Liver (tissue), 9 donors: ENCODE results near the gene CTAGE4. TPM values are rescaled to one million over a fixed set of nuclear protein-coding genes. Genes with fewer than 3 reads are reported as not detected.
A peak's percentile ranks its signal among the peaks of the same experiment; 100 is the strongest.

ENCODE experiments used
- DNase-seq: peaks from one replicate; pipeline ENCODE4 v3.0.0-alpha.2; 2017; ENCODE audit warnings: low spot score
- H3K27ac ChIP-seq, 2 donors: one replicate each; pipeline ENCODE4 v1.7.0; 2013; ENCODE audit warnings: inconsistent platforms in 2 of 2, low read length in 2 of 2, control low read depth in 1 of 2, low read depth in 1 of 2, mild to moderate bottlenecking in 1 of 2
- H3K27me3 ChIP-seq, 4 donors: one replicate each; pipeline versions ENCODE4 v1.6.1 to v1.7.0; 2013; ENCODE audit warnings: low read length in 3 of 4, inconsistent platforms in 1 of 4, mild to moderate bottlenecking in 1 of 4, moderate library complexity in 1 of 4; ENCODE audit not compliant: control insufficient read depth in 4 of 4, insufficient read depth in 4 of 4
- H3K36me3 ChIP-seq, 4 donors: one replicate each; pipeline versions ENCODE4 v1.6.1 to v1.7.0; 2013; ENCODE audit warnings: low read length in 3 of 4, mild to moderate bottlenecking in 3 of 4, low read depth in 1 of 4, moderate library complexity in 1 of 4; ENCODE audit not compliant: control insufficient read depth in 4 of 4, insufficient read depth in 3 of 4
- H3K4me1 ChIP-seq, 4 donors: one replicate each; pipeline versions ENCODE4 v1.6.1 to v1.7.0; 2013; ENCODE audit warnings: low read length in 3 of 4, mild to moderate bottlenecking in 3 of 4, moderate library complexity in 1 of 4; ENCODE audit not compliant: control insufficient read depth in 4 of 4, insufficient read depth in 4 of 4
- H3K4me3 ChIP-seq, 3 donors: one replicate each; pipeline versions ENCODE4 v1.6.1 to v1.7.0; 2013; ENCODE audit warnings: low read length in 3 of 3, control low read depth in 1 of 3, low read depth in 1 of 3, mild to moderate bottlenecking in 1 of 3
- H3K9ac ChIP-seq, 2 donors: one replicate each; pipeline ENCODE4 v1.7.0; 2013; ENCODE audit warnings: low read length in 2 of 2, mild to moderate bottlenecking in 2 of 2, moderate library complexity in 2 of 2, control low read depth in 1 of 2, low read depth in 1 of 2
- H3K9me3 ChIP-seq, 4 donors: one replicate each; pipeline versions ENCODE4 v1.6.1 to v1.7.0; 2013; ENCODE audit warnings: low read length in 3 of 4; ENCODE audit not compliant: control insufficient read depth in 4 of 4
- ATF3 ChIP-seq: IDR thresholded peaks from 2 replicates; pipeline ENCODE4 v1.6.1; 2016; ENCODE audit warnings: antibody characterized with exemption
- CTCF ChIP-seq: fragments of 150-350 bp; IDR thresholded peaks from 2 replicates; pipeline ENCODE4 v1.5.1; 2017; ENCODE audit warnings: improper control_type of control experiment, low read depth, low read length; ENCODE audit not compliant: missing input control
- EGR1 ChIP-seq, 2 donors: IDR thresholded peaks; 2 replicates each; pipeline ENCODE4 v1.6.1; 2016 to 2018; ENCODE audit warnings: antibody characterized with exemption in 2 of 2, low read depth in 2 of 2
- FOXA1 ChIP-seq: IDR thresholded peaks from 2 replicates; pipeline ENCODE4 v1.6.1; 2016; ENCODE audit warnings: antibody characterized with exemption
- FOXA2 ChIP-seq: IDR thresholded peaks from 2 replicates; pipeline ENCODE4 v1.6.1; 2016; ENCODE audit warnings: antibody characterized with exemption
- GABPA ChIP-seq, 2 donors: IDR thresholded peaks in 1 of 2; conservative IDR thresholded peaks in 1 of 2; 2 replicates each; pipeline ENCODE4 v1.6.1; 2016; ENCODE audit warnings: antibody characterized with exemption in 2 of 2, mild to moderate bottlenecking in 1 of 2, moderate library complexity in 1 of 2
- HNF4A ChIP-seq, 2 donors: conservative IDR thresholded peaks; 2 replicates each; pipeline ENCODE4 v1.6.1; 2016; ENCODE audit warnings: antibody characterized with exemption in 2 of 2, mild to moderate bottlenecking in 2 of 2
- HNF4G ChIP-seq: IDR thresholded peaks from 2 replicates; pipeline ENCODE4 v1.6.1; 2016; ENCODE audit warnings: antibody characterized with exemption
- JUND ChIP-seq, 2 donors: IDR thresholded peaks; 2 replicates each; pipeline ENCODE4 v1.6.1; 2016; ENCODE audit warnings: antibody characterized with exemption in 2 of 2
- MAX ChIP-seq: IDR thresholded peaks from 2 replicates; pipeline ENCODE4 v1.6.1; 2016; ENCODE audit warnings: antibody characterized with exemption
- NR2F2 ChIP-seq: IDR thresholded peaks from 2 replicates; pipeline ENCODE4 v1.6.1; 2016; ENCODE audit warnings: antibody characterized with exemption
- RAD21 ChIP-seq, 2 donors: IDR thresholded peaks; 2 replicates each; pipeline ENCODE4 v1.6.1; 2016; ENCODE audit warnings: antibody characterized with exemption in 2 of 2, mild to moderate bottlenecking in 2 of 2
- REST ChIP-seq: IDR thresholded peaks from 2 replicates; pipeline ENCODE4 v1.6.1; 2016; ENCODE audit warnings: antibody characterized with exemption, mild to moderate bottlenecking
- RXRA ChIP-seq, 2 donors: IDR thresholded peaks; 2 replicates each; pipeline ENCODE4 v1.6.1; 2017 to 2018; ENCODE audit warnings: antibody characterized with exemption in 2 of 2, mild to moderate bottlenecking in 1 of 2
- TAF1 ChIP-seq: conservative IDR thresholded peaks from 2 replicates; pipeline ENCODE4 v1.6.1; 2016; ENCODE audit warnings: antibody characterized with exemption, mild to moderate bottlenecking
- YY1 ChIP-seq: IDR thresholded peaks from 2 replicates; pipeline ENCODE4 v1.6.1; 2016; ENCODE audit warnings: antibody characterized with exemption, mild to moderate bottlenecking
- ZBTB33 ChIP-seq: IDR thresholded peaks from 2 replicates; pipeline ENCODE4 v1.6.1; 2016; ENCODE audit warnings: antibody characterized with exemption
- WGBS: extraction: QIAGEN DNeasy Blood & Tissue Kit; methylation state at CpG from one replicate; pipeline ENCODE4 v1.1.7; 2013; 5-methylcytosine and 5-hydroxymethylcytosine counted together
- polyA plus RNA-seq, 2 donors: library from polyadenylated mRNA; stranded (reverse) in 1 of 2; unstranded in 1 of 2; fragments of 200-250 nt in 1 of 2; fragments of >200 nt in 1 of 2; fragmentation: Nextera tagmentation in 1 of 2; extraction: Ambion mirVana in 1 of 2; gene quantifications; one replicate each; pipeline versions ENCODE4 v1.2.1 to v1.2.3, GENCODE V29; 2013 to 2015
- total RNA-seq, 2 donors: library from RNA; depleted of rRNA; stranded (reverse); fragments of >200 nt; gene quantifications; one replicate each; pipeline ENCODE4 v1.2.3, GENCODE V29; 2014
- donor health status: healthy.
- donor health status: healthy.
- donor health status: healthy.
- donor health status: healthy.
- donor health status: healthy.

CTAGE4 gene
- total and polyA plus RNA-seq, 4 donors, result 0.55 to 1.7 (median 1.4) TPM

GRCh38 chr7:144142187-144142586 is 41.1 kb upstream of the CTAGE4 start:
- Histone ChIP-seq H3K4me3 (no peak overlapping the region), H3K9ac (no peak overlapping the region), H3K27me3 (no peaks in the 10 kb centered on the region), H3K27ac (no peak overlapping the region), H3K9me3 (peaks cover 0 to 6% (median 1%) of the 10 kb centered on the region in 4 donors), H3K36me3 (no peaks in the 10 kb centered on the region), H3K4me1 (peaks cover 0 to 8% (median 1%) of the 10 kb centered on the region in 4 donors)
- WGBS, result 92% methylated on average over 3 of the region's 3 CpGs
- no peak for TF ChIP-seq RAD21 (IDR thresholded peaks at IDR 0.05)
- TF ChIP-seq GABPA (IDR thresholded peaks at IDR 0.05 in 1 of 2, conservative IDR thresholded peaks at IDR 0.05 in 1 of 2), result no peak
- TF ChIP-seq FOXA1, result no peak
- no peak for TF ChIP-seq ZBTB33
- TF ChIP-seq RXRA (IDR thresholded peaks at IDR 0.05), result no peak
- TF ChIP-seq REST, result no peak
- no peak for TF ChIP-seq EGR1 (IDR thresholded peaks at IDR 0.05; ENCODE audit: low read depth in 2 of 2)
- TF ChIP-seq MAX, result no peak
- no peak for TF ChIP-seq HNF4A (conservative IDR thresholded peaks at IDR 0.05)
- no peak for TF ChIP-seq TAF1
- TF ChIP-seq FOXA2, result no peak
- no peak for TF ChIP-seq YY1
- no peak for TF ChIP-seq HNF4G
- no peak for DNase-seq

- no peak overlapping the region for H3K27ac ChIP-seq
- H3K9me3 ChIP-seq, result peaks cover 2 to 25% (median 6%) of the 10 kb centered on the region in 4 donors
- DNase-seq, result no peak
- H3K4me3 ChIP-seq, result no peak overlapping the region
- H3K4me1 ChIP-seq, result peaks cover 0 to 5% (median under 1%) of the 10 kb centered on the region in 4 donors
- no peaks in the 10 kb centered on the region for H3K27me3 ChIP-seq
- H3K9ac ChIP-seq, result no peak overlapping the region
- H3K36me3 ChIP-seq, result no peaks in the 10 kb centered on the region
- 35% methylated on average over 3 of the region's 3 CpGs for WGBS
- TF ChIP-seq TAF1 (no peak), HNF4A (conservative IDR thresholded peaks at IDR 0.05) (peak; percentile 90 to 93), ZBTB33 (peak; percentile 40), FOXA1 (no peak), RXRA (IDR thresholded peaks at IDR 0.05) (peak; percentile 66 to 76), CTCF (no peak), NR2F2 (no peak), REST (no peak), JUND (IDR thresholded peaks at IDR 0.05) (peak; percentile 67 to 68), EGR1 (IDR thresholded peaks at IDR 0.05; ENCODE audit: low read depth in 2 of 2) (no peak), ATF3 (no peak), GABPA (IDR thresholded peaks at IDR 0.05 in 1 of 2, conservative IDR thresholded peaks at IDR 0.05 in 1 of 2) (no peak), HNF4G (peak; percentile 77), RAD21 (IDR thresholded peaks at IDR 0.05) (peak in 1 of 2 donors; percentile 11), YY1 (peak; percentile 52), MAX (peak; percentile 72)
Observed at GRCh38 chr7:144144426-144144825, 38.8 kb upstream of the CTAGE4 start.
